ENCODE data around the gene MALT1.

MALT1 gene

DNA sequence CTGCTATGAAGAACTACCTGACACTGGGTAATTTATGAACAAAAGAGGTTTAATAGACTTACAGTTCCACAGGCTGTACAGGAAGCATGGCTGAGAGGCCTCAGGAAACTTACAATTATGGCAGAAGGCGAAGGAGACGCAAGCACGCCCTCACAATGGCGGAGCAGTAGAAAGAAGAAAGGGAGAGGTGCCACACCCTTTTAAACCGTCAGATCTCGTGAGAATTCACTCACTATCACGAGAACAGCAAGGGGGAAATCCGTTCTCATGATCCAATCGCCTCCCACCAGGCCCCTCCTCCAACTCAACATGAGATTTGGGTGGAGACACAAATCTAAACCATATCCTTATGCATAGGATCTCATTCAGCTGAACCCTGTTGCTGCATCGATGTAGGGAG lies 108.8 kb downstream of the MALT1 start:
- FAIRE-seq = no peak

DNA sequence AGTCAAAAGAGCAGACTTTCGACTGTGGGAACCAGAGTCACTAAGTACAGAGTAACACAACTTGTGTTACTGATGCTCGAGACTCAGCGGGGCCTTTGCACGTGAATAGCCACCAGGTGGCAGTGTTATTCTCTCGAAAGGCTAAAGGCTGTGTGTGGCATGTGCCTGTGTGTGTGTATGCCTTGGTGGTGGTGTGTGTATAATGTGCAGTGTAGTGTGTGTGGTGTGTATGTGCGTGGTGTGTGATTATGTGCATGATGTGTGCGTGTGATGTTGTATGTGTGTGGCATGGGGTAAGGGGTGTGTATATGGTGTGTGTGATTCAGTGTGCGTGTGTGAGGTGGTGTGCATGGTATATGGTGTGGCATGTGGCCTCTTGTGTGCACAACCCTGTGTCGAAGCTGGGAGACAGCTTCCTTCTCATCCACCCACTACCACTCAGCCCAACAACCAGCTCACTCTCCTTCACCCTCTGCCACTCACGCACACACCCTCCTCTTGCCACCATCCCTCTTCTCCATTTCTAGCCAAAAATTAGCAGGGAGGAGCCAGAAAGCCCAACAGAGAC lies 110.4 kb downstream of the MALT1 start:
- FAIRE-seq = peak; percentile 47

DNA sequence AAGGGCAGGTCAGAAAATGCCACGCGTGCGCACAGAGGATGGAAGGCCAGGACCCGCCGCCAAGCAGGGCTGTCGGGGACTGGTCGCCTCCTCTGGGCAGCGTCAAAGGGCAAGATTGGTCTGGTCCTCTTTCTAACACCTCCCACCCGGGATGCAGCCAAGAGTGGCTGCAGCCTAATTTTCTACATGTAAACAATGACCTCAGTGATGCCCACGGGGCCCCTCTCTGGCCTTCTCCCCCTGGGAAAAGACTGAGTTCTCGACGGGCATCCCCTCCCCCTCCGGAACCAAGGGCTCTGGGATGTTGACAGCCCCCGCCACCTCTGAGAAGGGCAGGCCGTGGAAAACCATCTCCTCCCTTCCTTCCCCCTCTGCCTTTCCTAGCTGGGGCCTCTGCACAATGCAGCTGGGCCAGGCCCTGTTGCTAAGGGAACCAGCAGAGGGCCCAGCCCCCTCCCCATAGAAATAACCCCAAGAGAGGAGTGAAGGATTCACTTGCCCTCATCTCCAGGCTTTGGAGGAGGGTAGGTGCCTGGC lies 113.4 kb downstream of the MALT1 start:
- no peak for FAIRE-seq

DNA sequence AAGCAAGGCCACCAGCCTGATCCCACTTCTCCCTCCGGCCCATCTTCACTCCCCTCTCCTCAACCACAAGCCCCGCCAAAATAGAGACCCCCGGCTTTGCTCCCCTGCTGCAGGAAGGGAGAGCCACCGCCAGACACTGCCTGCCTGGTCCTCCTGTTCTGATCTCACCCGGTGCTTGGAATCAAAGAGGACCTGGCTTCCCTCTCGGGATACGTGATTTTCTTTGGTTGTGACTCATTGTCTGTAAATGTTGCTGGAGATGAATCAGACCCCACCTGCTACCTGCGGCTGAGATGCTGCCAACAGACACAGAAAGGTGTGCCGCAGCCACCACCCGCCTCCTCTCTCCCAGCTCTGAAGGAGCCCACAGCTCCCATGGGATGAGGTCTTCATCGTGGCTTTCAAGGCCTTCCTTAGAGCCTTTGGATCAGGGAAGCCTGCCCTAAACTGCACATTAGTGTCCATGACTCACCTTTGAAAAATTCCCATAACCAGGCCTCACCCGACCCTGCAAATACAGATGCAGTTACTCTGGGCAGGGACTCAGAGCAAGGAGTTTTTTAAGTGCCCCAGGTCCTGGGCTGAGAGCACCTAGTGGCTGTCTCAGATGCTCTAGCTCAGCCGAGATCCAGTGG lies 114.0 kb downstream of the MALT1 start:
- FAIRE-seq = no peak

DNA sequence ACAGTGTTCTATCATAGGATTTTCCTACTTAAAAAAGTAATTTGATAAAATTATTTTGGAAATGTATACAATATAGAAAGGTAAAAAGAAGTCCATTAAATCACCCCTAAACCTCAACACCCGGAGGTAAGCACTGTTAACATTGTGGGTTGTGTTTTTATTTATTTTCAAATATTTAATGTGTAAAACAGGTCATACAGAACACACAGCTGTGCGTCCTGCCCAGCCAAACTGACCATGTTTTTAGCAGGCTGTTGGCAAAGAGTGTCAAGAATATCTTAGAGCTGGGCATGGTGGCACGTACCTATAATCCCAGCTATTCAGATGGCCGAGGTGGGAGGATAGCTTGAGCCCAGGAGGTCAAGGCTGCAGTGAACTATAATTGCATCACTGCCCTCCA lies 114.6 kb downstream of the MALT1 start:
- no peak for FAIRE-seq

DNA sequence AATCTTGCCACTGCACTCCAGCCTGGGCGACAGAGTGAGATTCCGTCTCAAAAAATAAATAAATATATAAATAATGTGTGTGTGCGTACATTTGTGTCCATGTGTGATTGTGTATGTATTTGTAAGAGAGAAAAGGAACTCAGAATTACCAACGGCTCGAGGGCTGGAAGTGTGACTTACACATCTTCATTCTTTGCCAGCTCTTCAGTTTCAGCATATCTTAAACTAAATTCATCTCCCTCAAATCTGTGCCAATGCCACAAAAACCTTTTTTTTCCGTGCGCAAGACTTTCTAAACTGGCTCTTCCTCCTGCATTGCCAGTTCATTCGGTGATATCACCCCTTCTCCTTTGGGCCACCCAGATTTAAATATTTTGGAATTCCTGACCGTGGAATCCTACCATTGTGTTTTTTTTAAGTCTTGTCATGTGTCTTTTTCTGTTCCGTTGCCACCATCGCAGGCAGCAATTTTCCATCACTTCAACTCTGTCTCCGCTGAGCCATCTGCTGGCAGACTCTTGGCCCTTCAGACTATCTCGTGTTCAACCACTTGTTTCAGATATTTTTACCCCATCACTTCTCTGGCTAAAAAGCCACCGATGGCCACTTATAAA lies 116.4 kb downstream of the MALT1 start:
- no peak for FAIRE-seq

DNA sequence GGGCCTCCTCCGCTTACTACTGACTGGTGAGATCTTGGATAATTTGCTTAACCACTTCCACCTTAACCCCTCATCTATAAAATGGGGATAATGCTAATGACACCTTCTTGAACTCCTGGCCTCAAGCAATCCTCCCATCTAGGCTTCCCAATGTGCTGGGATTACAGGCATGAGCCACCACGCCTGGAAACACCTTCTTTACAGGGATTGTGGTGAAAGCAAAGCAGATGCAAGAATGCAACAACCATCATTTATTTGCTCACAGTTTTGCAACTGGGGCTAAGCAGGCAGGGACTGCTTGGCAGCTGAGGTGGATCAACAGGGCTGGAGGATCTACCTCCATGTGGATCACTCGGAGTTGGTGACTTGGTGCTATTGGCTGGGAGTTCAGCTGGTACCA lies 117.2 kb downstream of the MALT1 start:
- FAIRE-seq = no peak

DNA sequence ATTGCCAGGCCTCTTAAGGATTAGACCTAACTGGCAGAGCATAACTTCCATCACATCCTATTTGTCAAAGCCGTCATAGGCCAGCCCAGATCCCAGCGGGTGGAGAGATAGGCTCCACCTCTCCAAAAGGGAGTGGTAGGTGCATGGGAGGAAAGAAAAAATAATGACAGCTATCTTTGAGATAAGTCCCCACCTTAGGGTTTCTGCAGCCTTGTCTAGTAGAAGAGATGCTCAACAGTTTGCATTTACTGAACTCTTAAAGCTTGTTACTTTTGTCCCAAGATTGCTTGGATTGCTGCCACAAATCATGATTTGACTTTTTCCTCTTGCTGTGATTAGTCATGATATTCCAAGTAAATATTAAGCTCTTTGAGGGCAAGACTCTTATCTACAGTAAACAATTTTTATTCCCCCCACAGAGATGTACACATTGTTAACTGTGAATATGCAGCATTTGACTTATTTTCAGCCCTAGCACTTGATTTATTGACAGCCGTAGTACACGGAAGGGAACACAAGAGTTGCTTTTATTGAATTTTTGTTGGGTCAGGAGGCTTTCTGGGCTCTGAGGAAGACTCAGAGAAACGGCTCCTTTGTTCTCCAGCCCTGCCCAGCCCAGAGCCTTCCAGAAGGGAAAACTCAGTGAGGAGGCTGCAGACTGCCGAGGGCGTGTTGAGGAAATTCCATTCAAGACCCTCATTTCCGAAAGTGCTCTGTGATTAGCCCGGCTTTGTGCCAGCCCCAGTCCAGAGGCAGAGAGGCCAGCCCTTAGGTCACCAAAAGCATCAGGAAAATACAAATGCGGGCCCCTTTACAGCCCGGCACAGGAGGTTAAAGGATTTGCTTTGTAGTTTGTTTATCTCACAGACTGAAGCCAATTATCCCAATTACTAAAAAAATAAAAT lies 118.0 kb downstream of the MALT1 start:
- no peak for FAIRE-seq

DNA sequence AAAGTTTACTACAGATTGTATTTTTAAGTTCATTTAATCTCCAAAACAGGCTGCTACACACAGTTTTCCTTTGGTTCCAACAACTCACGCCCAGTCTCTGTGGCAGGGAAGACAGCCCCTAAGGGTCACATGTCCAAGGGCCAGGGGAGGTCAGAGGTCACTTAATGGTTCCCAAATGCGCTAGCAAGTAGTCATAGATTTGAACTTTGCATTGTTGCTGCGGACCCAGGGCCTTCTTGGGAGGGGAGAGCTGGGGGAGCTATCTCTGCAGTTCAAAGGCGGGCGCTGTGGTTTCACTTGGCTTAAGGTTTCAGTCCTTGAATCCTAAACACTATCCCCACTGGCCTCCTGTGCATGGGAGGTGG lies 118.6 kb downstream of the MALT1 start:
- no peak for FAIRE-seq

DNA sequence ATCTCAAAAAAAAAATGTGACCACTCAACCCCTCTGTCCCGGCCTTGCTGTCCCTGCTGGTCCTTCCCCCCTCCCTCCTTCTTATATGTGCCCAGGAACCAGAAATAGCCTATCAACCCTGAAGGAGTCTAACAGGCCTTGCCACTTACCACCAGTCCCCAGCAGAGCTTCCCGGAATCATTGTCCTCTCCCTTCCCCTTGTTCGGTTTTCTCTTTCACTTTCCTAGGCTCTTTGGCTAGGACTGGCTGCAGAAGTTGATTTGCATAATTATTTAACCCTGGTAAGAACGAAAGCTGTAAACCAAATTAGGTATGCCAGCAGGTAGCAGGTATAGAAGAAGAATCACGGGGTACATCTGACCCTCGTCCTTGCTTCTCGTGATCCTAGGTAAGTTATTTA lies 120.8 kb downstream of the MALT1 start:
- FAIRE-seq = no peak

DNA sequence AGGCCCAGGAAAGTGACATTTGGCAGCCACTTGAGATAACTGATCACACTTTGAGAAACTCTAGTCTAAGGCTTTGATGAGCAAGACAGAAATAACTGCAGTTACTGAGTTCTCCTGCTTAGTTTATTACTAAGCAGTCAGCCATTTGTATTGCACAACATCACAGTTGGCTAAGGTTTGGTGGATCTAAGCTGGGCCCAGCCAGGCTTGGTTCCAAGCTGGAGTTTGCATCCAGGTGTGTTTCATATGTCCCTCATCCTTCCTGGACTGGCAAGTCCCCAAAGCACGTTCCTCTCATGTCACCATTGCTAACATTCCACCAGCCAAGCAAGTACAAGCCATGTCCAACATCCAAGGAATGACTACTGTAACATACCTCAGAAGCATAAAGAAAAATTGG lies 122.1 kb downstream of the MALT1 start:
- FAIRE-seq = no peak

DNA sequence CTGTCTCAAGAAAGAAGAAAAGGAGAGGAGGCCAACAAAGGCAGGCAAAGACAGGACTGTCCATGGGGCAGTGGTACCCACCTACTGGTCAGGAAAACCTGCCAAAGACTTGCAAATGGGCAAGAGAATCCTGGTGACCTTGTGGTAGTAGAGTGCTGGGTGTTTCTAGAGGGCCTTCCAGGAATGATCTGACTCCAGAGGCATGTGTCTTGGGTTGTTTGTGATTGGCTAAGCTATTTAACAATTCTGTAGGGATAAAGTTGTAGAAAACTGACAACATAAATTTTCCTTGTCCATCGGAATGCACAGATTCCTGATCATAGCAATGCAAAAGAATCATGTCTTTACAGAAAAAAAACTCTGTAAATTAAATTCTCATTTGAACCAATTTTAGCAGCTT lies 125.0 kb downstream of the MALT1 start:
- no peak for FAIRE-seq

DNA sequence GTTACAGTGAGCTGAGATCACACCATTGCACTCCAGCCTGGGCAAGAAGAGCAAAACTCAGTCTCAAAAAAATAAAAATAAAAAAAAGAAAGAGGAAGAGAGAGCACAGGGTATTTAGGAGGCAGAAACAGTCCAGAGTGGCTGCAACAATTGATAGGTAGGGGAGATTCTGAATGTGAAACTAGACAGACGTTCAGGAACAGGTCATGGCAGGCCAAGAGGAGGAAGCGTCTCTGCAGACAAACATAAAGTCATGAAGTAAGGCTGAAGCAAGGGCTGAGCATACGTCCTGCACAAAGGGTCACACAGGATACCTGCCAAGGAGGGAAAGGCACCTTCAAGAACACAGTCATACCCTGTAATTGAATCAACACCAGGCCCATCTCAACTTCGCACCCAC lies 129.3 kb downstream of the MALT1 start:
- no peak for FAIRE-seq

DNA sequence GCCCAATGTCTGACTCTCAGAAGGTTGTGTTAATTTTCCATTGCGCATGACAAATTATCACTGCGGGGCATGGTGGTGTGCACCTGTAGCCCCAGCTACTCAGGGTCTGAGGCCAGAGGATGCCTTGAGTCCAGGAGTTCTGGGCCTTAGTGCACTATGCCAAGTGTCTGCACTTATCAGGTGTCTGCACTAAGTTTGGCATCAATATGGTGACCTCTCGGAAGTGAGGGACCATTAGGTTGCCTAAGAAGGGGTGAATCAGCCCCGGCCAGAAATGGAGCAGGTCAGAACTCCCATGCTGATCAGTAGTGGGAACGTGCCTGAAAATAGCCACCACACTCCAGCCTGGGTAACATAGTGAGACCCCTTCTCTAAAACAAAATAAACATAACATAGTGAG lies 131.7 kb downstream of the MALT1 start:
- FAIRE-seq = no peak

DNA sequence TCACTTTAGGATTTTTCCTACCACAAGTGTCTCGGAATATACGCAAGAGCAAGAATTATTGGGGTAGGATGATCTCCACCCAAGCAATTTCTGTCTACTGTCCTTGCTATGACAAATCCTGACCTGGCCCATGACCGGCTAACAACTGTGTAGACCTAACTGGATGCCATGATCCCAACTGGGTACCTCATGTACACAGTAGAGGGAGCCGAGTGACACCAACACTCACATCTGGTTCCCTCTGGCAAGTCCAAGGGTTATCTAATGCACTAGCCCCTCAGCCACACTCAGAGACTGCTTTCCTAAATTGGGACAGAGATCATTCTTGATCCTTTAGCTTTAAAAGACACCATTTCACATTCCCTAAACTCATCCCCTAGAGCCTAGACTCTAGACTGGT lies 132.7 kb downstream of the MALT1 start:
- FAIRE-seq = no peak

Measured in A204.1 (cell line).